Measurements from ENCODE around the gene KLHL17.

The KLHL17 gene

DNA sequence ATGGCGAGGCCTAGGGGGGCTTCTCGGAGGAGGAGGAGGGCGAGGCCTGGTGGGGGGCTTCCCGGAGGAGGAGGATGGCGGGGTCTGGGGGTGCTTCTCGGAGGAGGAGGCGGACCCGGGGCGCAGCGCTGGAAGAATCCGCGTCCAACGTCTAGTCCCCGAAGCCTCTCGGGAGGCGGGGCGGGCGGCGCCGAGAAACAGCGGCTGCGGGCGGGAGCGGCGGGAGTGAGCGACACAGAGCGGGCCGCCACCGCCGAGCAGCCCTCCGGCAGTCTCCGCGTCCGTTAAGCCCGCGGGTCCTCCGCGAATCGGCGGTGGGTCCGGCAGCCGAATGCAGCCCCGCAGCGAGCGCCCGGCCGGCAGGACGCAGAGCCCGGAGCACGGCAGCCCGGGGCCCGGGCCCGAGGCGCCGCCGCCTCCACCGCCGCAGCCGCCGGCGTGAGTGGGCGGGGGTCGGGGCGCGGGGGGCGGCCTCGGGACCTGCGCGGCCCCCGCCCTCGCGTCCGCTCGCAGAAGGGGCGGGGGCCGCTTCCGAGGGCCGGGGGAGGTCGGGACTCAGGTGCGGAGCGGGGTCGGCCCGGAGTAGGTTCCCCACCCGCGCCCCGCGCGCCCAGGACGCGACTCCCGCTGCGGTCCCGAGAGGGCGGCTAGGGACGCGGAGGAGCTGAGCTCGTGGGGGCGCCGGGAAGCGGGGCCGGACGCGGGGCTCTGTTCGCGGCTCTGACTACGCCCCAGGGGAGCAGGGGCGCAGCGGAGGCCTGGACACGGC is at the start of gene KLHL17:
KLHL17 (plus strand) TSS at position 222 of the 769 bp plus-strand sequence; CDS start at position 332, 110 bp downstream.
- DNase-seq (ENCODE audit: low read depth) = peak; percentile 65

DNA sequence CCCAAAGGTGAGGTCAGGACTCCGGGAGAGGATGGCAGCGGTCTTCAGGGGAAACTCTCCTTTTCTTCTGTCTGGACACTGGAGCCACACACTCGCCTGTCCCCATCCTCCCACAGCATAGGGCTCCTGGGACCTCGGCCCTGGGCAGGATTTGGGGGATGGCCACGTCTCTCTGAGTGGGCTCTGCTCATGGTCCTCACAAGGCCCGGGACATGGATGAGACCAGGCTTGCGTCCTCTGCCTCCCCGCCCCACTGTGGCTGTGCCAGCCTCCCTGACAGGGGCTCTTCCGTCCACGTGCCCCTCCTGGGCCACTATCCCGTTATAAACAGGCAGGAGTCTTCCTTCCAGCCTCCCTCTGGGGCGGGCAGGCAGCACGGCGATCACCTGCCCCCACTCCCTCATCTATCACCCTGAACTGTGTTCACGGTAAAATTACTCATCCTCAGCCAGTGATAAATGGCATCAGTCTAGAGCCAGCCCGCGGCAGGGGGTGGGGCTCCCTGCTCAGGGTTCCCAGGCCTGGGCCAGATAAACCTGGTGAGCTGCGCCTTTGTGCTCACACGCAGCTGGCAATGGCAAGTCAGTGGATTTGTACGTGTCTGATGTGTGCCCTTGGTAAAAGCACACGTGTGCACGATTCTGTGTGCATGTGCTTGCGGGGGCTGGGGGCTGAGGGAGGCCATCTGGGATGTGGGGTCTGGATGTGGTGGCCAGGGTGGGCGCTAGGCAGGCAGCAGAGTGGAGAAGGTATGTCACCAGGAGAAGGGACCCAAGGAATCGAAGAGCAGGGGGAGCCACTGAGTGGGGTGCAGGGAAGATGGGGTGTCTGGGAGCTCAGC is 49.3 kb upstream of the KLHL17 start:
- peak; percentile 66 for DNase-seq (ENCODE audit: low read depth)

DNA sequence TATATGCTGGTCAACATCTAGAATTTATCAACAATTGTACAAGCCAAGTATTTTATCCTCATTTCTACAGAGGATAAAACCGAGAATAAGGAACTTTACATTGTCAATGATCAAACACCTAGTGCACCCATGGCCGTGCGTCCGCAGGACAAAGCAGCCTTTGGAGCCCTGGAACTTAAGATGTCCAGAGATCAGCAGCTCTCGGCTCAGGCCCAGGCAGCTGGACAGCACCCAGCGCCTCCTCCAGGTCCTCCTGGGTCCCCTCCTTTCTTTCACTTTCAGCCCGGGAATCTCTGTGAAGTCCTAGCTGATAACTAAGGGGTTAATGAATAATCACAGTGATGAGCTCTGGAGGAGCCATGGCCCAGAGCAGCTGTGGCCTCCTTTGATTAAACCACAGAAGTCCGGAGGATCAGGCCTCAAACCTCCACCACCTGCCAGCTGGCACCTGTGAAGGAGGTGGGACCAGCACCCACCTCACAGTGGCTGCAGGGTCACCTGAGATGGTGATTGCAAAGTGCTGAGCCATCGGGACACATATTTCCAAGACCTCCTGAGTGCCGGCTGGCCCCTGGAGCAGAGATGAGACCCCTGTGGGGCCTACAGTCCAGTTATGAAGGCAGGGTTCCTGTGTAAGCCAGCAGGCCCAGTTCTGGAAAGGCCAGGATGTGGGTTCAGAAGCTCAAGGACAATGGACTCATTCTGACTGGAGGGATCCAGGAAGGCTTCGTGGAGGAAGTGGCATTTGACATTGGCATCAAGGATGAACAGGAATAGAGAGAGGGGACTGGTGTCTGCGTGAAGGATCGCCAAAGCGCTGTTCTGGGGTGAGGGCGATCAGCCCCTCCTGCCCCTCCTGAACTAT is 48.3 kb upstream of the KLHL17 start:
- DNase-seq (ENCODE audit: low read depth) = no peak

DNA sequence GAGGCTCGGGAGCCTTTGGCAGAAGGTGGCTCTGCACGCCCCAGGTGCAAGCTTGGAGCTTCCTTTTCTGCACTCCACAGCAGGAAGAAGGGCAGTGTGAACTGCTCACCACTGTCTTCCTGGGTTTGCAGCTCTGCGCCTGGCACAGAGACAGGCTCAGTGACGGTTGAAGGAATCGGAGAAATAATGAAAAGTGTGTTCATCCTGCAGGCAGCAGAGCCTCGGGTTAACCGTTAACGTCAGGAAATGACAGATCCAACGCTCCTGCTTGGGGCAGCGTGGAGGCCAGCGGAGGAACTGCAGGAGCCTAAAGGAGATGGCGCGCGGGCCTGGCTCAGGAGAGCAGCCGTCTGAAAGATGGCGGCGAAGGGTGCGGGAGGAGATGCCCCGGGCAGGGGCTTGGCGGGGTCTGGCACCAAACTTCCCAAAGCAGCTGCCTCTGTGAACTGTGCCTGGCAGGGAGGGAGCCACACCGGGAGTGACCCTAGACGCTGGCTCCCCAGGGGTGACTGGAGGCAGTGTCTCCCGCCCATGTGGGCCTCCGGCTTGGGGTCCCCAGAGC is 47.6 kb upstream of the KLHL17 start:
- DNase-seq (ENCODE audit: low read depth) = peak; percentile 29

DNA sequence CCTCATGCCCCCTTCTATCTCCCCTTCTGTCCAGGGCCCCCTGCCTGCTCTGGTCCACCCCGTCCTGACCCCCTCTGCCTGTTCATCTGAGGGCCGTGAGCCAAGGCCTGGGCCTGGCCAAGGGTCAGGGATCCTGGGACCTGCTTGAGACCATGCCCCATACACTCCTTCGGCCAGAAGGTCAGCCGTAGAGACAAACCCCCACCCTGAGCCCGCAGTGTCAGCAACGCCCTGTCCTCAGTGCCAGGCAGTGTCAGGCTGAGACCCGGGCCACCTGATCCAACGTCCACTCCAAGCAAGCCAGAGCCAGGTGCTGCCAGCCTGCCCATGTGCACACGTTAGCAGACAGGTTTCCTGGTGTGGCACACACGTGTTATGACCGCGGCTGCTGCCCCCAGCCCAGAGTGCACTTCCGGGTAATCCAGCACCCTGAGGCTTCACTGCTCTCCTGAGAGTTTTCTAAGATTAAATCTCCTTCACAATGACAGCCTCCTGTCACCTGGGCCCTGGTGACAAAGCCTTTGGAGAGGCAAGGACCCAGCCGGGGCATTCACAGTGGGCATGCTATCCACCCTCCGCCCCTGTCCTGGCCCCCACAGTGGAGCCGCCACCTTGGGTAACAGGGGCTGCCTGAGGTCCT is 46.8 kb upstream of the KLHL17 start:
- DNase-seq (ENCODE audit: low read depth) = no peak

DNA sequence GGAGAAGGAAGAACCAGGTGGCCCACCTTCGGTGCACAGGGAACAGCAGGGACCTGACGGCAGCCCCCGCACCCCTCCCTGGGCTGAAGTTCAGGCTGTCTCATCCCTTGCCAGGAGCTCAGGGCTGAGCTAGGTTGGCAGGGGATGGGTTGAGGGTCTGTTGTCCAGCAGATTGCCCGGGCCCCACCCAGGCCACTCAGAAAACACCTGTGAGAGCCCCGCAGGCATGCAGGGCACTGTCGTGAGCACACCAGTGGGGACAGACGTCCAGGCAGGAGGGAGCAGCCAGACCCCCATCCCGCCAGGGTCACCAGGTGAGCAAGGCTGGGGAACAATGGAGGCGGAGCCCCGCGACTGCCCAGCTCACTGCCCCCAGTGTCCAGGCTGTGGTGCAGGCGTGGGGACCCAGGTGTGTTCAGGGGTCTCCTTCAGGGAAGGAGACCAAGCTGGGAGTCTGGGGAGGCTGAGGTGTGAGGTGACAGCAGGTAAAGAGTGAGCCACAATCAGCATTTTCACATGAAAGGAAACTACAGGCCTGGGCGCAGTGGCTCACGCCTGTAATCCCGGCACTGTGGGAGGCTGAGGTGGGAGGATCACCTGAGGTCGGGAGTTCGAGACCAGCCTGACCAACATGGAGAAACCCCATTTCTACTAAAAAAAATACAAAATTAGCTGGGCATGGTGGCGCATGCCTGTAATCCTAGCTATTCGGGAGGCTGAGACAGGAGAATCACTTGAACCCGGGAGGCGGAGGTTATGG is 46.1 kb upstream of the KLHL17 start:
- DNase-seq (ENCODE audit: low read depth) = no peak

DNA sequence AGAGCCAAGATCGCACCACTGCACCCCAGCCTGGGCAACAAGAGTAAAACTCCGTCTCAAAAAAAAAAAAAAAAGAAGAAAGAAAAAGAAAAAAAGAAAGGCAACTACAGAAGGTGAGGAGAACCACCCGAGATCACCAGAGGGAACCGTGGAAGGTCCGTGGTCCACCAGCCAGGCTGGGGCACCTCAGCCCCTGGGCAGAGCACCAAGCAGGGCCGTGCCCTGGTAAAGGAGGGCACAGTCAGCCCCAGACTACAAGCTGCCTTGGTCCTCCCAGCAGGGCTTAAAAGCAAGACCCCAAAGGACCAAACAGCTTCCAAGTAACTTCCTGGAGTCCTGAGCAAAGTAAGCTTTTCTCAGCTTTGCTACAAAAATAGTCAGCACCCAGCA is 45.5 kb upstream of the KLHL17 start:
- DNase-seq (ENCODE audit: low read depth) = no peak

DNA sequence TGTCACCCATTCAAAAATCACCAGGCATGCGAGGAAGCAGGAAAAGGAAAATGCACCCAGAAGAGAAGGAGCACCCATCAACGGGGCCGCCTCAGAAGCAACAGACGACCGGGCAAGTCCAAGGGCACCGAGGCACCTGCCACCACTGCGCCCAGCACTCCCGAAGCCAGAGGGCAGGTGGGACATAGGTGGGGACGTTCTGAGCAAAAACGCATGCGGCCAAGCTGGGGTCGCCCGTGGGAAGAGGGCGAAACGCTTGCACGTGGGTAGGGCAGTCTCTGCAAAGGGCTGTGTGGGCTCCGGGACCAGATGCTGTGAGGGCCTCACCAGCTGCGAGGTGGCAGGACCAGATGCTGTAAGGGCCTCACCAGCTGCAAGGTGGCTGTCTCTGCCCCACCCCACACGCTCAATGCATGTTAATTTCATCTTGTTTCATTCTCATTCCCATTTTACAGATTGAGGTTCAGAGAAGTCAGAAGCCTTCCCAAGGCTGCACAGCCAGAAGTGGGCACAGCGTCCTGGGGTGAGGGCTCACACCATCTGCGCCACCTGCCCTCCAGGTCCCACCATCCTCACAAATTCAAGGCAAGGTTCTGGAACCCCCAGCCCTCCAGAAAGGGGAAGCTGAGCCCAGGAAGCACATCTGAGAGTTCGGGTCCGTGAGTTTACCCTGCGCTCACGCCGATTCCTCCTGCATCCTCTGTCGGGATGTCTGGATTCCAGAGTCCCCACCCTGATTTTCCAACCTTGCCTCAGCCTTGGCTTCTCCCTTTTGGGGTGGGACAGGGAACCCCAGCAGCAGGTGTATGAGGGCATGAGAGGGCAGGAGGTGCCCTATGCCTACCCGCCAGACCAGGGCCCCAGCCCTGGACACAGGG is 44.9 kb upstream of the KLHL17 start:
- DNase-seq (ENCODE audit: low read depth) = no peak

DNA sequence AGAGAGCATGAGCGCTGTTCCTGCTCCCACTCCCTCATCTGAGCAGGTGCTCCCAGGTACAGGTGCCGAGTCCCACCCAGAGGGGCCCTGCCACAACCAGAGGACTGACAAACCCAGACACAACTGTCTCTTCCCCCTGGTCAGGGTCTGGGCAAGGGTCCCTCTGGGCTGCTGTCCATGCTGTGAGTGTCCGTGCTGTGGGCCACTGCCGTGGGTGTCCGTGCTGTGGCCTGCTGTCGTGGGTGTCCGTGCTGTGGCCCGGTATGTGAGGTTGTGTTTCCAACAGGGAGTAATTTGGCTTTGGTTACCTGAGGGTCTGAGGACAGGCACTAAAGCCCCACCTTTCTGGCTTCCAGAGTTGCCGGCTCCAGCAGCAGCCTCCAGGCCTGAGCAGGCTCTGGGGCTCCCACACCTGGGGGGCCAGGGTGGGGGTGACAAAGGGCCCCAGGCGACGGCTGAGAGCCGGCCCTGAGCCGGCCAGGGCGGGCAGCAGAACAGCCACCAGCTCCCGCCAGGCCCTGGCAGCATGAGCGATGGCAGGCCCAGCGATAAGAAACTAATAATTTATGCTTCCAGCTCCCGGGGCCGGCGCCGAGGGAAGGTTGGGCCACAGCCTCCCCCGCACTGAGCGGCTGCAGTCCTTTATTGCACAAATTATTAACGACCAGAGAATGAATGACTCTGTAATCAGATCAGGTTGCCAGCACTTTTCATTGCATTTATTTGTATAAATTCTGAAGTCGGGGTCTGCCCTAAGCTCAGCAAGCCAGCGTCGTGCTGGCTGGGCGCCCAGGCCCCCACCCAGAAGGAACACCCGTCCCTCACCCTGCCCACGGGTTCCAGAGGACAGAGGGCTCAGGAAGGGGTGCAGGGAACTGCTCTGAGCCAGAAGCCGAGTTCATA is 44.0 kb upstream of the KLHL17 start:
- DNase-seq (ENCODE audit: low read depth) = peak; percentile 15

DNA sequence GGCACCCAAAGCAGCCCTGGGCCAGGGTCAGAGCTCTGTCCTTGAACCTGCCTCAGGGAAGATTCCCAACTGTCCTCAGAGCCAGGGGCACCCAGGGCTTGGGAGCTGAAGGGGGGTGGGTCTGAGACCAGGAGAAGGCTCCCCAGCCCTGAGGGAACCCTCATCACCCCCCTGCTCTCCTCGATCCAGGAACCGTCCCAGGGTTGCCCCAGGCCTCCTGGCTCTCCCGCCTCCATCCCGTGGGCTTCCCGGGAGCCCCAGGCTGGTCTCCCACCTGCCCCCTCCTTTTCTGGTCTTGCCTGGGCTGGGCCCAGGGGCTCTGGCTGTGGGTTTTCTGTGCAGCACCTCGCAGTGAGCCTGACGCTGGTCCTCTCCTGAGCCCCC is 43.3 kb upstream of the KLHL17 start:
- DNase-seq (ENCODE audit: low read depth) = no peak

DNA sequence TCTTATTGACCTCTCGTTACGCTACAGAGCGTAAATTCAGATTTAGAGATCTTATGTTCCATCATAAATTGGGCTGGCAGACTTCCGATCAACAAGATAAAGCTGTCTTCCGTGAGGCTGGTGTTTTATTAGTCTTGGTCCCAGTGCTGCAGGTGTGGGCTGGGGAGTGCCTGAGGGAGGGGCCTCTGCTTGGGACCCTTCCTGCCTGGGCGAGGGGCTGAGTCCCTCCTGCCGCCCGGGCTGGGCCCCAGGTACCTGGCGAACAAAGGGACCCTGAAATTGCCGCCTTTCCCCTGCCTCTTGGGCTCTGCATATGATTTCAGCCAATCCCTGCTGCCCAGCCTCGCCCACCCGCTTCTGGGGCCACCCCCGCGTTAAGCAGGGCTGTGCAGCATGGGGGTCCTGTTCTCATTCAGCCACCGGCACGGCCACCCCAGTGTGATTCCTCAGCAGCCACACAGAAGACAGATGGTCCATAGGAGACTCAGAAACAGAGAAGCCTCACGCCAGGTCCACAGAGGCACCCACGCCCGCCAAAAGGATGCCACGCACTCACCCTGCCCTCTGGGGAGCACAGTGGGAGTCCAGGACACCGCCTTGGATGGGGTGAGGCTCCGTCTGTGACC is 42.8 kb upstream of the KLHL17 start:
- no peak for DNase-seq (ENCODE audit: low read depth)

DNA sequence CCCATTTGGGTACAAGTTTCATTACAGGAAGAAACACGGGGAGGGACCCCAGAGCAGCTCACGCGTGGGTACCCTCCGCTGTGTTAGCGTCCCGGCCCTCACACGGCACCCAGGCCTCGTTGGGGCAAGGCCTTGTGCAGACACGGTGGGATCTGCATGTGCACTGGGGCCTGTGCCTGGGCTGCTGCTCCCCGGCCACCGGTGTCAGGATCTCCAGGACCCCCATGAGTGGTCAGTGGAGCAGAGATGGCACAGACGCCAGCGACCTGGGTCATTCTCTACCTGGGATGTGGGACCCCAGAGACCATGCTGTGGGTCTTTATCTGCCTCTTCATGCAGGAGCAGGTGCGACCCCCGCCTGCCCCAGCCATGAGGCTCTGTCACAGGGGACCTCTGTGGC is 42.0 kb upstream of the KLHL17 start:
- DNase-seq (ENCODE audit: low read depth) = no peak

DNA sequence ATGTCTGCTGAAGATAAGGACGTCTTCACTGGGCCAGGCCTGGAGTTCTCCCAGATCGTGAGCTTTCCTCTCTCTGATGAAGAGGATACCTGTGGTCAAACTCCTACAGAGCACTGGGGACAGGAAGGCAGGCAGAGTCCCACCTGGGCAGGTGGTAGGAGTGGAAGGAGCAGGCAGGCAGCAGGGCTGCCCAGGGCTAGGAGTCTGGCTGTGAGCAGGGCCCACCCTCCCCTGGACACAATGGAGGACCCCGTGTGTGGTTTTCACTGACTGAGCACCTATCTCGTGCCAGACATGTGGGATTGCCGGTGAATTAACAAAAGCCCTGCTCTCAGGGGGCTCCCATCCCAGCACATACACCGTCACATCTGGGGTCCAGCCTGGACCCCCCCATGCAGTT is 41.5 kb upstream of the KLHL17 start:
- no peak for DNase-seq (ENCODE audit: low read depth)

DNA sequence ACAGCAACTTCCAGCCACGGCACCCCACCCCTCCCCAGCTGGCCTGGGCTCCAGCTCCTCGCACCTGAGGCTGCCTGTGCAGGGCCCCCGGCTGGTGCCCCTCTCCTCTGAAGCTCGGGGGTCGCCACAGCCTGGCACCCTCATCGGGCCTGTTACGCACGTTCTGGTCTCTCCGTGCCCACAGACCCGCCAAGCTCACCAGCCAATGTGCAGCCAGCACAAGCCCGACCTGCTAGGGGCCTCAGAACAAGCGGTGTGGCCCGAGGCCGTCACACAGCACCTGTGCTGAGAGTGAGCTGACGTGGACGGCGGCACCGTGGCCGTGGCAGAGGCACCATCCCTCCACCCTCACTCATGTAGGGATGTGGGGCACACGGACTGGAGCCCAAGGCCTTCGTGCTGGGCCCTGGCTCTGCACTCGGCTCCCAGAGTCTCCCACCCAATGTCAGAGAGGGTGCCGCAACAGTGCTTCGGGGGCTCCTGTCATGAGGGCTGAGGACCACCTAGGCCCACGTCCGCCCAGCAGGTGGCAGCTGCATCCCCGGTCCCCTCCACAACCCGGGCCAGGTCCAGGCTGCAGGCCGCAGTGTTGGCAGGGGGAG is 41.0 kb upstream of the KLHL17 start:
- DNase-seq (ENCODE audit: low read depth) = no peak

DNA sequence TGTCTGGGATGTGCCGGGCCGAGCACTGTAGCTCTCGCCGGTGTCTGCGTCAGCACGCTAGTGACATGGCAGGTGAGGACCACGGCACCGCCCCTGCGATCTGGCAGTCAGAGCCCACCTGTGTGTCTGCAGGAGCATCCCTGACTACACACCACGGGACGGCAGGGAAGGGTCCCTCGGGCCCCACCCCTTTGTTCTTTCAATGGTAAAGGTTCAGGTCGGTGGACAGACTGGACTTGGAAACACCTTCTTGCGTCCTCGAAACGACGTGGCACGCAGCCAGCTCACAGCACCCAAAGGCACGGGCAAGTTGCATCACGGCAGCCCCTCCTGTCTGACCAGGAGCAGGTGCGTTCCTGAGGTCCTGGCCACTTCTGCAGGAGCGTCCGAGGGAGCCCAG is 40.4 kb upstream of the KLHL17 start:
- DNase-seq (ENCODE audit: low read depth) = no peak

DNA sequence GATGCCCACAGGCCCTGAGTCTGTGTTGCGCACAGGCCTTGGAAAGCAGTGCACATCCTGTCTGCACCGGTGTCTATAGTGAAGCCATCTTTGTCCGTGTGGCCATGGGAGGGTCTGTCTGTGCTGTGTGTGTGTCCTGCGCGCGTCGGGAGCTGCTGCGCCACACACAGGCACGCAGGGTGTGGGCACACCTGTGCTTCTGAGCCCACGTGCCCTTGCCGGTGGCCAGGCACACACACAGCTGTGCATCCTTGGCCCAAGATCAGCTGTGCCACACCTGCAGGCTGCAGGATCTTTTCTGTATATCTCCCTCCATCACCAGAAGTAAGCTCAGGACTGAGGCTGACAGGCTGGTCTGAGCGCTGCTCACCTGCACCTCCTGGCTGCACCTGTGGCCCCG is 39.9 kb upstream of the KLHL17 start:
- DNase-seq (ENCODE audit: low read depth) = no peak

DNA sequence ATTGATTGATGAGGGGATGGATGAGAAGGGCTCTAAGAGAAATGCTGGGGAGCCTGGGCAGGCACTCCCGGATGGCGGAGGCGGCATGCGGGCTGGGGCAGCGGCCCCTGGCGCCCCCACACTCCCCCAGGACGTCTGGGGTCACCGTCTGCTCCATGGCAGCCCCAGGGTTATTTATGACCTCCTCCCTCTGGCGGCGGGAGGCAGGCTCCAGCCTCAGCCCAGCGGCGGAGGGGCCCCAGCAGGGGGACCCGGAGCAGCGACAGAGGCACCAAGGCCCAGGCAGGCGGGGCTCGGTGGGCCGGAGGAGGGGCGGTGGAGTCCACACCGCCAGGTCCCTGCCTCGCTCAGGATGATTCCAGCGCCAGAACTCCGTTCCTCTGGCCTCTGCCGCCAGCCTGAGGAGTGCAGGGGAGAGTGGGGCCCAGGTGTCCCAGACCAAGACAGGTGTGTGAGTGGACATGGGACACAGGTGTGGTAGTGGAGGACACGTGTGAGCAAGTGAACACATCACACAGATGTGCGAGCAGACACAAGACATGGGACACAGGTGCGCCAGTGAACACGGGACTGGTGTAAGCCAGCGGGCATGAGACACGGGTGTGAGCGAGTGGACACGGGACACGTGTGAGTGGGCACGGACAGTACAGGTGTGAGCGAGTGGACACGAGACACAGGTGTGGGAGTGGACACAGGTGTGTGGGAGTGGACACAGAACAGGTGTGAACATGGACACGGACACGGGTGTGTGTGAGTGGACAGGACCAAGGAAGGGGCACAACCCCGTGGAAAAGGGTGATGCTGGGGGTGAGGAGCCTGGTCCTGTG is 39.2 kb upstream of the KLHL17 start:
- peak; percentile 79 for DNase-seq (ENCODE audit: low read depth)

All from EH (cell line).